CD4-positive, alpha-beta T cell treated with Interleukin-6 for 4 hours (primary cell): ENCODE measurements around the gene USP22.

ENCODE experiments used
- DNase-seq: peaks from one replicate; pipeline ENCODE4 v3.0.0-alpha.2; 2020; ENCODE audit warnings: mixed read lengths

Gene USP22

DNA sequence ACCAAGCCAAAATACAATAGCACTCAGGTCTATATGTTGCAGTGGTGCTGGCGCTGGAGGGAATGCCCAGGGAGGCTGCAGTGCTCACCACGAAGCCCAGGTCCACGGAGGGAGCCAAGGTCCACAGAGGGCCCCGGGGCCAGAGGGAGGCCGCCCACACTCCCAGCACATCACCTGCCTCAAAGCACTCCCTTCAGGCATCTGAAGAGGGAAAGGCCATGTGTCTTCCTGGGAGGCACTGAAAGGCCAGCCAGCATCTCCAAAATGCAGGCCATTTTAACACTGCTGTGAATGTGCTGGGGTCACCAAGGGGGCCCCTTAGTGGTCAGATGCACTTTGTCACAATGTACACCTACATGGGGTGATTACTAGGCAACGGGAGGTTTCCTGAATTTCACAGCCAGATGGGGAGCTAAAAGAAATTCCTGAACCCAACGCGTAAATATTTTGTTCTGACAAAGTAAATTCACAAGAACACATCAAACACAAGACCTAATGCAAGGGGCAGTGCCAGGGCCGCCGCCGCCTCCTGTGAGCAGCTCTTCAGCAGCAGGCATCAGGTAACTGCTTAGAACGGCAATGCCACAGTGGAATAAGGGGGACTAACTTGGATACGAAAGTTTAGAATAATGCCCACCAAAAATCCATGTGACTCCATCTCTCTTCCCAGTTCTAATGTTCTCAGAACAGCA lies 42.8 kb downstream of the USP22 start:
- no peak for DNase-seq

DNA sequence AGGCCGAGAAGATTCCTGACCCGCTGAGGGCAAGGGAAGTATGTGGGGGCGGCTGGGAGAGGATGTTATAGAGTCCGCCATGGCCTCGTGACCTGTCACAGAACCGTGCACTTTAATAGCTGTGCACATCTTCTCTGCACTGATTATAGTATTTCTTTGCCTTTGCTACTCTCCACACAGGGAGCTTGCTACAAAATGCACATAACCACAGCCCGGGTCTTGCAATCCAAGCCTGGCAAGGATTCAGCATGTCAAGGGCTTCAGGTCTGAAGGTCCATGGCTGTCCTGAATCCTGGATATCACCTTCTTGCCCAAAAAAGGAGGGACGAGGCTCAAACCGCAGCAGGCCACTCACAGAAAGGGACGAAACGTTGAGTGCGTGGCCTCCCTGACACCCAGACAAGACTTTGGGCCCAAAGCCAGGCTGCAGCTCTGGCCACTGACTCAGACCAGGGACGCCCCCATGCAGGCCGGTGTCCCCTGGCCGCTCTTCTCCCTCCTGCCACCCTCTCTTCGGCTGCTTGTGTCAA lies 43.7 kb downstream of the USP22 start:
- no peak for DNase-seq

DNA sequence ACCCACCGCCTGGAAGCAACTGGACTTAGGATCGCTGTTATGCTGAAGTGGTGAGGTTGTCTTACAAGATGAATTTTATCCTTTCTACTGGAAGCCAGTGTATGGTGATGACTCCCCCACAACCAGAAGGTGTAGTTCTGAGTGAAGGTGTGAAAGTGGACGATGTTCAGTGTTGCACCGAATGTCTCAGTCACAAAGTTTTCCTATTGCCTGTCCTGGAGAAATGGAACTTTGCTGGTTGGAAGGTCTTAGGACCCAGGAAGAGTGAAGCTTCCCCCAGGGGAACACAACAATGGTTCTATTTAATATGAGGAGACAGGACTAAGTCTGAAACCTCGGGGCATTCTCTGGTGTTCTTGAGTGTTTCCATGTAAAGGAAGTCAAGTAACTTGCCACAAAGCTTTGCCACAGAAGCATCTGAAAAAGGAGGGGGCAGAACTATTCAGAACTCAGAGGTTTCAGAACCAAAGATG lies 44.2 kb downstream of the USP22 start:
- no peak for DNase-seq

GRCh38 chr17:20997711-20998570 lies 44.9 kb downstream of the USP22 start:
- DNase-seq, result no peak

GRCh38 chr17:20996724-20997615 lies 45.8 kb downstream of the USP22 start:
- no peak for DNase-seq

GRCh38 chr17:20995873-20996723 lies 46.7 kb downstream of the USP22 start:
- no peak for DNase-seq

GRCh38 chr17:20995164-20995872 lies 47.5 kb downstream of the USP22 start:
- no peak for DNase-seq

- DNase-seq, result no peak
These were observed 48.0 kb downstream of the USP22 start for GRCh38 chr17:20994779-20995149.

DNA sequence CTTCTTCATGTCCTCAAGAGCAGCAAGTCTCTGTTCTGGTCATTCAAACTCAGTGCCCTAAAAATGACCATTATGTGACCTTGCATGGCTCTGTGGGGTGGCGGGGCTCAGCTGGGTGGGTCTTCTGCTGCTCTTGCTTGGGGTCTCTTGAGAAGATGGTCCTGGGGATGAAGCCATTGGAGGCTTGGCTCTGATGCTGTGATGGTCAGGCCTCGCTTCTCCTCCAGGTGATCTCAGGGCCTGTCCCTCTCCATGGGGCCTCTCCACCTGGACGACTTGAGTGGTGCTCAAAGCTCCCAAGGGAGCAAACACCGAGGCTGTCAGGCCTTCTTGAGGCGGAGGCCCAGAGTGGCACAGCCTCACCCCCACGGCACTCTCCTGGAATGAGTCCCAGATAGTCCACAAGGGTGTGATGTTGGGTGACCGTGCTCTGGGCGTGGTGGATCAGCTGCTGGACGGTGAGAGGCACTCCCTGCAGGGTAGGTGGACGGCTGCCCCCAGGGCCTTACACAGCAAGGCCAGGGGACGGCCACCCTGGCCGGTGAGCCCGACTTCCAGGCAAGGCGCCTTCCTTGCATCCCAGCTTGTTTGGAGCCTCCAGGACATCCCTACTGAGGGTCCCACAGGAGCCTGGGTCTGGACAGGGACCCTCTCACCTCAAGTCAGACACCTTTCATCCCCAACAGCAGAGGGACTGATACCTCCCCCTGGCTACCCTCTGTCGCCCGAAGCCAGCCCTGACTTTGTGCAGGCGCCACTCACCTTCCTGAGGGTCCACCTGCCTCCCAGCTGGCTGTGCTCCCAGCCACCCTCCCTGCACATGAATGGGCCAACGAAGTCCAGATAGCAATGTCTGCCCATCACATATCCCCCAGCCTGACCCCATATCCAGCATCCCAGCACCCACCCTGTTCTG lies 48.7 kb downstream of the USP22 start:
- DNase-seq, result no peak

- DNase-seq, result peak; percentile 66
These were observed 49.6 kb downstream of the USP22 start for GRCh38 chr17:20992987-20993862.

GRCh38 chr17:20992416-20992815 lies 50.4 kb downstream of the USP22 start:
- no peak for DNase-seq

- no peak for DNase-seq
These were observed 51.4 kb downstream of the USP22 start for GRCh38 chr17:20991276-20992037.

DNA sequence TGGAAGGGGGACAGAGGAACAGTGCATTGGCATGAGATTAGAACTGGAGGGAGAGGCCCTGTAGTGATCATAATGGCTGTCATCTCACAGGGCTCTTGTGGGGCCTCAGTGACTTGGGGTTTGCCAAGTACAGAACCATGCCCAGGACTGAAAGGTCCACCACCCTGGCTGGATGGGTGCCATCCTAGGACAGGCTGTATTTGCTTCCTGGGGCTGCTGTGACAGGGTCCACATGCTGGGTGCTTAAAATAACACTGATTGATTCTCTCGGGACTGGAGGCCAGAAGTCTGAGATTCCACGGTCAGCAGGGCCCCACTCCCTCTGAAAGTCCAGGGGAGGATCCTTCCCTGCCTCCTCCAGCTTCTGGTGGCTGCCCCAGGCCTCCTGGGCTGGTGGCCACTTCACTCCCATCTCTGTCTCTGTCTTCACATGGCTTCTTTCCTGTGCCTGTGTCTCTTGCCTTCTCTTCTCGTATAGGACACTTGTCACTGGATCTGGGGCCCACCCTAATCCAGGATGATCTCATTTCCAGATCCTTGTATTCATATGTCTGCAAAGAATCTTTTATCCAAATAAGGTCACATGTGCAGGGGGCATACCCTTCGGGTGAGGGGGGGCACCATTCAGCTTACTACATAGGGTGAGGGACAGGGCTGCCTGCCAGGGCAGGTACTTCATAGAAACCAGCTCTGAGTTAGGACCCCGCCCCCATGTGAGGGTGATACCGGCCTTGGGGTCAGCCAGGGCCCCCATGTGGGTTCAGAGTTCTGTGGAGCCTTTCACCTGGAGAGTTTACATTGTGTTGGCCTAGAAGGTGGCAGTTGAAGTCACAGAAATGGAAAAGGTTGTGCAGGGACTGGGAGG lies 52.6 kb downstream of the USP22 start:
- DNase-seq, result no peak

DNA sequence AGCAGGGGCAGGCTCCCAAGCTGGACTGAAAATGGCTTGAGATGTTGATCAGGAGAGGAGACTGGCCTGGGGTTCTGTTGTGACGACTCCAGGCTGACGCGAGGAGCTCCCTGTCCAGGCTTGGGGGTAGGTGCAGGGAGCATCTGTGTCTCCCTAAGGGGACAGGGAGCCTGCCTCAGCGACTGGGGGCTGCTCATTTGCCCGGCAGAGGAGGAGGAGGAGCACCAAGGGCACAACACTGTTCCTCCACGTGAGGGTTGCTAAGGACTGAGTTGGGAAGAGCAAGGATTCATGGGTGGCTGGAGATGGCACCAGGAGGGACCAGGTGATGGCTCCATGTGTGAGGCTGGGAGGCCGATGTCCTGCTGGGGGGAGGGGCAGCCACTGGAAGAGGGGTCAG lies 53.3 kb downstream of the USP22 start:
- no peak for DNase-seq

DNA sequence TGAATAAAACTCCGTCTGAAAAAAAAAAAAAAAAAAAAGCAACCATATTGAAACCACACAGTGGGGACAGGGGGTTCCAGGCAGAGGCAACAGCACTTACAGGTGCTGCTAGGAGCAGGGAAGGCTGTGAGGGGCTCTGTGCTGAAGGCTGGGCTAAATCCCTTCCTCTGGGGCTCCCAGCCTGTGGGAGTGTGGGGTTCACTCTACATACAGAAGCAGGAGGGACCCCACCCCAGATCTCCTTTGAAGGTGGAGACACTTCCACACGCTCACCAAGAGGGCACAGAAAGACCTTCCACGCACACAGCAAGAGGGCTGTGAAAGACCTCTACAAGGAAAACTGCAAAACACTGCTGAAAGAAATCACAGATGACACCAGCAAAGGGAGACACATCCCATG lies 53.9 kb downstream of the USP22 start:
- DNase-seq, result no peak

DNA sequence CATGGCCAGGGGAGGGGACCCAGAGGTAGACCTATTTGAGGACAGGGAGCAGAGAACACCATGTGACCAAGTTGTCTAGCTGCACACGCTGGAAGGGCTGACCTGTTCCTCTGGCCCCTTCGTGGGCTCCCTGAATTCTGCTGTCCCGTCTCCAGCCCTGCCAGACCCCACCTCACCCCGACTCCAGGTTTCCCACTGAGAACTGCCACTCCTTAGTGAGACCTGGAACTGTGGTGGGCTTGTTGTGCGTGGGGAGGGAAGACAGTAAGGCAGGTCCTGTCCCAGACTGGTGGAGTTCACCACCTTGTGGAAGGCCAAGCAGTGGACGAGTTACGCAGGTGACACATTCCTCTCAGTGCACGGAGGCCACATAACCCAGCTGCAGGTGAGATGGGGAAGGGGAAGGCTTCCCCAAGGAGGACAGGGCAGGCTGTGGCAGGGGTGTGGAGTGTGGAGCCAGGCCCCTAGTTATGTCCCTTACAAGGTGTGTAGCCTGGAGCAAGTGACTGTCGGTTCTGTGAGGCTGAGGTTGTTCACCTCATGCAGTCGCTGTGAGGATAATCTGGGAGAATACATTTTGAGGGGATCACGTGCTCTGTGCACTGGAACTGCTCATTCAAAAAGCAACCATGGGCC lies 54.7 kb downstream of the USP22 start:
- DNase-seq, result no peak

DNA sequence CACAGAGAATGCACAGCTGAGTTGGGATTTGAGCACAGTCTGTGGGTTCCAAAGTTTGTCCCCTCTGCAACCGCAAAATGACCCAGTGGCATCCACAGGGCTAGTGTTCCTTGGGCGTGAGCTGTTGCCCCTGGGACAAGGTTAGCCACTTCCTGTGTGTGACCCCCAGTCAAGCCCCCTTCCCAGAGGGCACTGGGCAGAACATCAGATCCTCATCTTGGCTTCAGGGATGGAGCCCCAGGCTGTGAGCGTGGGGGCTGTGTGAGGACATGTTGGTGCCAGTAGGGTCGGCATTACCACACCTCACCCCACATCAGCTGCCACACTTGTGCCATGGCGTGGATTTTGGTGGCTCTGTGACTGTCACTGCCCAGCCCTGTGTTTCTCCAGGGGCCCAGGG lies 55.3 kb downstream of the USP22 start:
- DNase-seq, result no peak
